Measurements from ENCODE around the gene KIF12.

Gene KIF12

DNA sequence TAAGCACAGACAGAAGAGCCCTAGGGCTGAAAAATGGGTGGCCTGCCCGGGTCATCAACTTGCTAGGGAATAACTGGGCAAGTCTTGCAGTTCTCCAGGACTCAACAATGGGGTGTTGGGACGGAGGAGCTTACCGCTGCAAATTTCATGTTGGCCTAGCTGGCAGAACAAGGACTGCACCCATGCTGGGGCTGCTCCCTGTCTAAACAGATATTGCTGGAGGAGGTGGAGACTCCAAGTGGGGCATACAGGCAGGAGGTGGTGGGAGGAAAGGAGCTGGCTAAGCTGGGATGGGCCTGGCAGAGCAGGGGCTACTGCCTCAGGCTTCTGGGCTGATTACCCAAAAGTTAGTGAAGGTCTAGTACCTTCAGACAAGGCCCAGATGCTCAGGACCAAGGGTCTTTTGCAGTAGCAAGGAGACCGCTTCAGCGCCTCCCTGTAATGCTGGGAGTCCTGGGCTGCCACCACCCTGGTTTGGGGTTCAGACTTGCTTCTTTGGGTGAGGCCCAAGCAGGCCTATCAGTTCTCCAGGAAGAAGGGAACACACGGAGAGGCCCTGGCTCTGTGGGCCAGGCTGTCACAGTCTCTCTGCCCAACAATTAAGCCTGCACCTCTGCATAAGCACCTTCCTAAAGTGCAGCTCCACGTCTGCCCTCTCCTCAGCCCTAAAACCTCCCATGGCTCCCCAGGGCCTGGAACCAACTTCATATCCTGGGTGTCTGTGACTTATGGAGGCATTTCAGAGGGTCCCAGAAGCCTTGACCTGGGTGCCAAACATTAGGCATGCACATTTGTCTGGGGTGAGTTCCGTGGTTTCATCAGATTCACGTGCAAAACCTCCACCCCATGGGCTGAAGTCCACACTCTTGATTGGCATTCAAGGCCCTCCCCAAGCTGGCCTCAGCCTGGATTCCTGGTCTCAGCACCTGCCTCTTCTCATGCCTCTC lies 24.2 kb upstream of the KIF12 start:
- DNase-seq (ENCODE audit: low spot score) = no peak
- TF ChIP-seq, protein P1, sequence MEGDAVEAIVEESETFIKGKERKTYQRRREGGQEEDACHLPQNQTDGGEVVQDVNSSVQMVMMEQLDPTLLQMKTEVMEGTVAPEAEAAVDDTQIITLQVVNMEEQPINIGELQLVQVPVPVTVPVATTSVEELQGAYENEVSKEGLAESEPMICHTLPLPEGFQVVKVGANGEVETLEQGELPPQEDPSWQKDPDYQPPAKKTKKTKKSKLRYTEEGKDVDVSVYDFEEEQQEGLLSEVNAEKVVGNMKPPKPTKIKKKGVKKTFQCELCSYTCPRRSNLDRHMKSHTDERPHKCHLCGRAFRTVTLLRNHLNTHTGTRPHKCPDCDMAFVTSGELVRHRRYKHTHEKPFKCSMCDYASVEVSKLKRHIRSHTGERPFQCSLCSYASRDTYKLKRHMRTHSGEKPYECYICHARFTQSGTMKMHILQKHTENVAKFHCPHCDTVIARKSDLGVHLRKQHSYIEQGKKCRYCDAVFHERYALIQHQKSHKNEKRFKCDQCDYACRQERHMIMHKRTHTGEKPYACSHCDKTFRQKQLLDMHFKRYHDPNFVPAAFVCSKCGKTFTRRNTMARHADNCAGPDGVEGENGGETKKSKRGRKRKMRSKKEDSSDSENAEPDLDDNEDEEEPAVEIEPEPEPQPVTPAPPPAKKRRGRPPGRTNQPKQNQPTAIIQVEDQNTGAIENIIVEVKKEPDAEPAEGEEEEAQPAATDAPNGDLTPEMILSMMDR (IDR thresholded peaks at IDR 0.05) = no peak
- H3K4me3 ChIP-seq = no peak overlapping the region
- no peak overlapping the region for H3K27ac ChIP-seq

DNA sequence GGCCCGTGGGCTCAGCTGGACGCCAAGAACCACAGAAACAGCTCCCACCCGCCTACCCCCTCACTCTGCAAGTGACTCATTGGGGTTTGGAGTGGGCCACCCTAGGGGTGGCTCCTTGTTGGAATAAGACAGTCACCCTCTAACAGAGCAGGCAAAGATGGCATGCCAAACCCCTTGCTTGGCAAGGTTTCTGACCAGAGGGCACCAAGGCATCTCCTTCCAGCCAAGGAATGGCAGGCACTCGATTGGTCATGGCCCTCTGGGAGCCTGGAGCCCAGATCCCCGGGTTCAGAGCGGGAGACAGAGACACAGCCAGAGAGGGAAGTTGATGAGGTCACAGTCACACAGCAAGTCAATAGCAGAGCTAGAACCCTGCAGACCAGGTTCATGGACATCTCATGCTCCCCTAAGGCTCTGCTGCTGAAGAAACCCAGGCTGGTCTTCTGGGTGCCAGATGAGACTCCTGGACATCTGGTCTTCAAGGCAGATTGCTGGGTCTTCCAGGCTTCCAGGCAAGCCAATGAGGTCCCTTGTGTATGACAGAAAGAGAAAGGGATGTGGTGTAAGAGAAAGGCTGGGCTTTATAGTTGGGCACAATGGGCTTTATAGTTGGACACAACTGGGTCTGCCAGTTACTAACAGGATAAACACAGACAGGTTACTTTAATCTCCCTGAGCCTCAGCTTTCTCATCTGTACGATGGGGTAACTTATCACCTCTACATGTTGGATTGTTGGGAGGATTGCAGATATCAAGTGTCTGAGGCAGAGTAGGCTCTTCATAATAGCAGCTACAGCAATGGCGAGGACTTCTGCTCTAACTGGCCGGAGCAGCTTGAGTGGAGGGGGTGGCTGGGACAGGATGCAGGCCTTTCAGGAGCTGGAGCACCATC lies 23.3 kb upstream of the KIF12 start:
- no peak overlapping the region for H3K4me3 ChIP-seq
- no peak overlapping the region for H3K27ac ChIP-seq
- TF ChIP-seq, protein P1 (IDR thresholded peaks at IDR 0.05) = no peak
- no peak for DNase-seq (ENCODE audit: low spot score)

DNA sequence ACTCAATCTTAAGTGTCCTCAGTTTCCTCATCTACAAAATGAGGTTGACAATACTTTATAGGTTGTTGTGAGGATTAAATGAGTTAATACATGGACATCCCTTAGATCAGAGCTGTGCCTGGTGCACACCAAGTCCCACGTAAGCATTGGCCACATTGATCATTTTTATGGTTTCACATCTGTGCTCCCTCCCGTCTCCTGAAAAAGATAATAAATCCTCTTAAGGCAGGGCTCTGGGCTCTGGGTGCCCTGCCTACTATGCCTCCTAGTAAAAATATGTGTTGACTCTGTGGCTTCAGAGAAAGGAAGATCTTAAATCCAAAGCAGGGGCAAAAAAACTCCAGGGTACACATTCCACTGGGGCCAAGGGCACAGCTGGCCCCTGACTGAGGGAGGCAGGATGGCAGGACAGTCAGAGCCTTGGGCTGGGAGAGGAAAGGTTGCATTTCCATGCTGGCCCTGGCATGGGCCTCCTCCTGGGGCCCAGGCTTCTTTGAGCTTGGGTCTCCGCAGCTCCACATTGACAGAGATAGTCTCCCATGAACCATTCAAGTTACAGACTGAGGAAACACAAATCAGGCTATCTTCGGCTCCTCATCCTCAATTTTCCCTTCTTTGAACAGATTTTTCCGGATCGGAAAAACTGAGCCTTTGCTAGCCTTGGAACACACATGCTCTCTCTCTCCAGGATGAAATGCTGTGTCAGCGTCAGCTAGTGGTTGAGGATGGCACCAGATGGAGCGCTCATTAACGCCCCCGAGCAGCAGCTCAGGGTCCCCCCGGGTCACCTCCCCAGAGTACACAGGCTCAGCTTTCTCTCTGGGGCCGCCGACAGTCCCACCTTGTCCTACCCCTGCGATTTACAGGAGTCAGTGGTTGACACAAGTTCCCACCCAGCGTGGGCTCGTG lies 22.4 kb upstream of the KIF12 start:
- DNase-seq (ENCODE audit: low spot score) = no peak
- Histone ChIP-seq H3K4me3 (no peak overlapping the region), H3K27ac (no peak overlapping the region)
- TF ChIP-seq, protein P1 (IDR thresholded peaks at IDR 0.05) = no peak

DNA sequence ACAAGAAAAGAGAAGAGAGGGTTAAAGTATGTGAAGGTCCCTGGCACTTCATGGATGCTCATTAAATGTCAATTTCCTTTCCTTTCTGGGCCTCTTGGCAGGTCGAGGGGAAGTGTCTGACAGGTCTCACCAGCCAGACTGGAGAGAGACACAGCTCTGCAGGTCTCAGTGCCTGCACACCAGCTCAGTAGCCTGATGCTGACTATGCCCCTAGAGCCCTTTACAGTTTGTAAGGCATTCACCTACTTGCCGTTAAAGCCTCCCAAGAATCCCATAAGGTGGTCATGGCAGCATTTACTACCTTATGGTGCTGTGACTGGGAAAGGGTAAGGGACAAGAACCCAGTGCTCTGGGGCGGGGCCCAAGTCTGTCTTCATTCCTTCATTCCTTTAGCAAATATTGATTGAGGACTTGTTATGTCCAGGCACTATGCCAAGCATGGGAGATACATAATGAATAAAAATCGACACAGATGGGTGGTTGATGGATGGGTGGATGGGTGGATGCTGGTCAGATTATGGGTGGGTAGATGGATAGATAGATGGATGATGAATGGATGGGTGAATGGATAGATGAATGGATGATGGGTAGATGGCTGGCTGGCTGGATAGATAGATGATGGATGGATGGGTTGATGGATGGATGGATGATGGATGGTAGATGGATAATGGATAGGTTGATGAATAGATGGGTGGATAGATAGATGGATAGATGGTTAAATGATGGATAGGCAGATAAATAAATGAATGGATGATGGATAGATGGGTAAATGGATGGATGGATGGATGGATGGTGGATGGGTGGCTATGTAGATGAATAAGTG lies 21.3 kb upstream of the KIF12 start:
- no peak for DNase-seq (ENCODE audit: low spot score)
- Histone ChIP-seq H3K27ac (no peak overlapping the region), H3K4me3 (no peak overlapping the region)
- TF ChIP-seq, protein P1 (IDR thresholded peaks at IDR 0.05) = no peak

DNA sequence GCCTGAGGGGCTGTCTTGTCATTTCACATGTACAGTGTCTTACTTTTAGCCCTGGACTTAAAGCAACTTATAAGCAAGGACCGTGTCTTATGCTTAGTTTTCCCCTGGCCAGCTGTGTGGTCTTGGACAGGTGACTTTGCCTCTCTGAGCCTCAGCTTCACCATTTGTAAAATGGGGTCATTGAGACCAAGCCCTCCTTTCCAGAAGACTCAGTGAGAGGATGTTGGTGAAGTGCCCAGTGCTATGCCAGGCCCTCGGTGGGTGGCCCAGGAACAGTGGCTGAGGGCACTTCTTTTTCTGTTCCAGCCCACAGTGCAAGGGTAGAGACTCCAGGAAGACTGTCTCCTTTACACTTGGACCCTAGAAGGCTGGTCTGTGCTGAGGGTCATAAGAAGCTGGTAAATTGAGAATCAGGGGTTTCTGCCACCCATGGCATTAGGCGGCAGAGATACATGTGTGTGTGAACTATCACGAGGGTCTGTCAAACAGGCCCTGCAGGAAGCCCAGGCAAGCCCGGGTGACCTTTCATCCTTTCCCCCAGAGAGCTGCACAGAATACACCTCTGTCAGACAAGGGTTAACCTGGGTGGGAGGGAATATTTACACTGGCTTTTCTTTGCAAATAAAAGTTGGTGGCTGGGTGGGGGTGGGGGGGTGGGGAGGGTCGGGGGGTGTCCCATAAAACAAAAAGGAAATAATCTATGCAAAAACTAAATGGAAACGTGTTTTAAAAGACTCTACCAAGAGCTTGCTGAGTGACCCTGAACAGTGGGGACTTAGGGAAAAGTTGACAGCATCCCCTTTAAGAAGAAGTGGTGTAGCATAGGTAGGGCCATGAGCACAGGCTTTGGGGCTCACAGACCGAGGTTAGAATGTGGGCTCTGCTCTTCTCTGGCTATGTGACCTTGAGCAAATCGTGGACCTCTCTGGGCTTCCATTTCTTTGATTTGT lies 20.4 kb upstream of the KIF12 start:
- TF ChIP-seq, protein P1 (IDR thresholded peaks at IDR 0.05) = no peak
- no peak overlapping the region for H3K27ac ChIP-seq
- no peak for DNase-seq (ENCODE audit: low spot score)

More for the DNA sequence above, 20.4 kb upstream of the KIF12 start:
- no peak overlapping the region for H3K4me3 ChIP-seq

Measured in coronary artery (tissue), 2 donors.